22Rv1 (cell line): ENCODE results near the gene MIPEP.

ENCODE experiments used
- ZFX ChIP-seq: fragments of 450-650 bp; IDR thresholded peaks from 2 replicates; pipeline ENCODE4 v1.6.1; 2017; ENCODE audit warnings: antibody characterized with exemption, borderline replicate concordance
- TF ChIP-seq, protein P1 (sequence below): fragments of 450-650 bp; IDR thresholded peaks from 2 replicates; pipeline ENCODE4 v1.5.1; 2017; ENCODE audit warnings: mild to moderate bottlenecking

DNA sequence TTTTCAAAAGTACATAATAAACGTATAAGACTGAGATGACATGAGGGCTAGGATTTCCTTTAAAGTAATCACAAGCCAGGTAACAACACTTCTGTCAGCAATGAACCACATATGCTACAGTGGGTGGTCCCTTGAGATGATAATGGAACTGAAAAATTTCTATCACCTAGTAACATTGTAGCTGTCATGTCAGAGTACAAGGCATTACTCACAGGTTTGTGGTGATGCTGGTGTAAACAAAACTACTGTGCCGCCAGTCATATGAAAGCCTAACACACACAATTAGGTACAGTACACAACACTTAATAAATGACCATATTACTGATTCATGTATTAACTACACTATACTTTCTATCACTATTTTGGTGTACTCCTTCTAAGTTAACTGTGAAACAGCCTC is 36.8 kb downstream of the MIPEP start:
- TF ChIP-seq, protein P1, sequence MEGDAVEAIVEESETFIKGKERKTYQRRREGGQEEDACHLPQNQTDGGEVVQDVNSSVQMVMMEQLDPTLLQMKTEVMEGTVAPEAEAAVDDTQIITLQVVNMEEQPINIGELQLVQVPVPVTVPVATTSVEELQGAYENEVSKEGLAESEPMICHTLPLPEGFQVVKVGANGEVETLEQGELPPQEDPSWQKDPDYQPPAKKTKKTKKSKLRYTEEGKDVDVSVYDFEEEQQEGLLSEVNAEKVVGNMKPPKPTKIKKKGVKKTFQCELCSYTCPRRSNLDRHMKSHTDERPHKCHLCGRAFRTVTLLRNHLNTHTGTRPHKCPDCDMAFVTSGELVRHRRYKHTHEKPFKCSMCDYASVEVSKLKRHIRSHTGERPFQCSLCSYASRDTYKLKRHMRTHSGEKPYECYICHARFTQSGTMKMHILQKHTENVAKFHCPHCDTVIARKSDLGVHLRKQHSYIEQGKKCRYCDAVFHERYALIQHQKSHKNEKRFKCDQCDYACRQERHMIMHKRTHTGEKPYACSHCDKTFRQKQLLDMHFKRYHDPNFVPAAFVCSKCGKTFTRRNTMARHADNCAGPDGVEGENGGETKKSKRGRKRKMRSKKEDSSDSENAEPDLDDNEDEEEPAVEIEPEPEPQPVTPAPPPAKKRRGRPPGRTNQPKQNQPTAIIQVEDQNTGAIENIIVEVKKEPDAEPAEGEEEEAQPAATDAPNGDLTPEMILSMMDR: no peak
- TF ChIP-seq ZFX: no peak
